ACC112 (cell line): ENCODE results near the gene NRF1.

ENCODE experiments used
- H2AFZ ChIP-seq: fragments of 200-600 bp; sonication (generic); one replicate; pipeline ENCODE4 v1.6.0; 2017; ENCODE audit warnings: antibody characterized with exemption, low read length; ENCODE audit not compliant: unreplicated experiment
- H3K27ac ChIP-seq: fragments of 200-600 bp; sonication (generic); 2 replicates; pipeline ENCODE4 v1.5.1; 2014; ENCODE audit warnings: low read depth, mild to moderate bottlenecking, antibody characterized with exemption, low read length, moderate library complexity
- H3K27me3 ChIP-seq: fragments of 200-600 bp; sonication (generic); 2 replicates; pipeline ENCODE4 v1.6.1; 2014; ENCODE audit warnings: mild to moderate bottlenecking, antibody characterized with exemption, low read length, moderate library complexity, mixed read lengths; ENCODE audit not compliant: insufficient read depth
- H3K36me3 ChIP-seq: fragments of 200-600 bp; sonication (generic); 2 replicates; pipeline ENCODE4 v1.6.1; 2016; ENCODE audit warnings: mild to moderate bottlenecking, antibody characterized with exemption, low read length, moderate library complexity, mixed read lengths; ENCODE audit not compliant: insufficient read depth
- H3K4me1 ChIP-seq: fragments of 200-600 bp; sonication (generic); one replicate; pipeline ENCODE4 v1.6.1; 2016; ENCODE audit warnings: low read length, mixed read lengths; ENCODE audit not compliant: insufficient read depth, unreplicated experiment, control insufficient read depth
- H3K4me3 ChIP-seq: fragments of 200-600 bp; sonication (generic); 2 replicates; pipeline ENCODE4 v1.5.1; 2014; ENCODE audit warnings: mild to moderate bottlenecking, low read depth, low read length
- H3K79me2 ChIP-seq: fragments of 200-600 bp; sonication (generic); one replicate; pipeline ENCODE4 v1.6.0; 2016; ENCODE audit warnings: low read length; ENCODE audit not compliant: control insufficient read depth, unreplicated experiment, insufficient read depth

The NRF1 gene

GRCh38 chr7:129804890-129805719, 193.6 kb downstream of the NRF1 start:
- no peaks in the 10 kb centered on the region for H3K79me2 ChIP-seq
- H3K36me3 ChIP-seq, result no peaks in the 10 kb centered on the region
- no peaks in the 10 kb centered on the region for H3K27me3 ChIP-seq
- H3K4me1 ChIP-seq, result no peaks in the 10 kb centered on the region
- H3K4me3 ChIP-seq, result no peak overlapping the region
- no peak overlapping the region for H3K27ac ChIP-seq
- no peak overlapping the region for H2AFZ ChIP-seq
